OCI-LY3 (cell line): ENCODE results near the gene EML4.

Experiments used
- CTCF ChIP-seq: fragments of 200-600, 300-600 bp; sonication (generic); IDR thresholded peaks from 2 replicates; pipeline ENCODE4 v1.5.1; 2014; ENCODE audit warnings: antibody characterized with exemption, low read length, low read depth
- EZH2phosphoT487 ChIP-seq: fragments of 200-600 bp; shearing (Covaris generic); IDR thresholded peaks from 2 replicates; pipeline ENCODE4 v1.6.1; 2018; ENCODE audit warnings: antibody characterized with exemption, mixed run types, low read depth

- TF ChIP-seq CTCF = no peak
- no peak for TF ChIP-seq EZH2phosphoT487
Observed at GRCh38 chr2:42332575-42332974, 163.4 kb downstream of the EML4 start.
